Posterior cingulate gyrus (tissue), 11 donors: Measurements from ENCODE around the gene FAM210B.
A peak's percentile ranks its signal among the peaks of the same experiment; 100 is the strongest.
"Not testable (repeated sequence)": the region's sequence is repeated elsewhere in the genome, so short reads cannot be mapped to it uniquely, and the experiment has no call there.

Source experiments
- DNase-seq, 10 donors: peaks; one replicate each; pipeline versions ENCODE4 v3.0.0 to v3.0.0-alpha.2; 2020 to 2021; ENCODE audit warnings: mixed read lengths in 3 of 10
- intact Hi-C: fragments of 100-400 bp; cut with DNase I; formaldehyde crosslinking; loops from one replicate; pipeline ENCODE4 v1.15.1; 2023

The FAM210B gene

GRCh38 chr20:56391596-56392131 is 32.9 kb downstream of the FAM210B start:
- intact Hi-C loops = loop anchor here (2.0 to 5.0 kb wide), 2 partner anchors 34 to 77 kb away; partner anchors contain the start of genes FAM210B and RTF2
- DNase-seq = peak in 1 of 10 donors; percentile 23

- intact Hi-C loops = loop anchor here (2.0 to 5.0 kb wide), 2 partner anchors 35 to 76 kb away; partner anchors contain the start of genes FAM210B and RTF2
- DNase-seq = peak; percentile 97 to 100 (median 99)
Measured at GRCh38 chr20:56392132-56392880, 33.5 kb downstream of the FAM210B start, which contains the start of the genes AURKA and CSTF1. AURKA (minus strand) TSS chr20:56392215; CDS start chr20:56388197, 4,018 bp downstream. CSTF1 (plus strand) TSS chr20:56392645; CDS start chr20:56395553, 2,908 bp downstream.

DNA sequence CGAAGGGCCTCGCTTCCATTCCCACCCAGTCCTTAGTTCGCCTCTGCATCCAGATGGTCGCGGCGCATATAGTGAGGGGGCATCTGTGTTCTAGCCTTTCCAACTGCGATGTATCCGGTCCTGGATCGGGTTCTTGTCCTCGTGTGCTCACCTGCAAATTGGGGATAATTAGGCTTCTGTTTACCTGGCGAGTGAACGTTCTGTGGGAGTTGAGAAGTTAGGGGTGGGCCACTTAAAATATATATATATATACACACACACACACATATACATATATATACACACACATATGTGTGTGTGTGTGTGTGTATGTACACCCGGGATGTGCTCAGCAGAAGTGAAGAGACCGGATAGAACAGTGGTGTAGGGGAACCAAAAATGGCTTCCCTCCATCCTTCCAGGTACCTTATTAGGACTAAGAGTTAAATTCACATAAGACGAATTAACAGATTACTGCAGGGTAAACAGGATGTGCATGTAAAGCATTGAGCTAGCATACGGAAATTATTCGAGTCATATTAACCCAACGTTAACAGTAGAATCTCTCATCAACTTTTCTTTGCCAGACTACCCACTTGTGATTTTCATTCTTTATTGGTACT is 34.2 kb downstream of the FAM210B start:
- intact Hi-C loops = loop anchor here (2.0 to 5.0 kb wide), 2 partner anchors 36 to 76 kb away; partner anchors contain the start of genes FAM210B and RTF2
- no peak for DNase-seq

DNA sequence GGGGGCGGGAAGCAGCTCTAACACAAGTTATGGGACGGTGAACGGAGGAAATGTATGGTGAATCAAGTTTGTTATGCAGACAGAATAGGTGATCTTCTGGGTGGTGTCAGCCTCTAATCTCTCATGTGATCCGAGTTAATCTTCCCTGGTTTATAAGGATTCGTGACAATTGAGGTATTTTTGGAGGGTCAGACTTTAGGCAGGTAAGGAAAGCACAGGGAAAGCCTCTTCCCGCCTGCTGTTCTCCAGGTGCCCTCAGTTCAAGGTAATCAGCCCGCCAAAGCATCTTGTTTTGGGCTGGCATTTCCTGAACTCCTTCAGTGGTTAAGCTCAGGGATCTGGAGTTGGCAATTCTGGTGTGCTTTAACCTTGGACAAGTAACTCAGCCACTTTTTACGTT is 34.9 kb downstream of the FAM210B start:
- intact Hi-C loops = loop anchor here (2.0 to 5.0 kb wide), 2 partner anchors 36 to 75 kb away; partner anchors contain the start of genes FAM210B and RTF2
- DNase-seq = no peak

DNA sequence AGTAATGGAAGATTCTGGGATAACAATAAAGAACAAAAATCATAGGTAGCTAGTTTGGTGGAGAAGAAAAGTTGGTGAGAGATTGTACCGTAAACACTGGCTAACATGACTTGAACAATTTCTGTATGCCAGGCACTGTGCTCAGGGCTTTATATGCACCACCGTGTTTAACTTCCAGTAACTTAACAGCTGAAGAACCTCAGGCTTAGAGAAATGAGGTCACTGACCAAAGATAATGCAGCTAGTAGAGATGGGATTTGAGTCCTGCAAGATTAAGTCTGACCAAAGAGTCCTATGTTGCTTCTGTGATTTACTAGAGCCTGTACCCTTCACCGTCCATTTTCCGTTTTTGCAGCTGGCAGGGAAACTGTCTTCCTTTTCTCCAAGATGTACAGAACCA is 36.4 kb downstream of the FAM210B start:
- intact Hi-C loops = no loop called here
- no peak for DNase-seq

DNA sequence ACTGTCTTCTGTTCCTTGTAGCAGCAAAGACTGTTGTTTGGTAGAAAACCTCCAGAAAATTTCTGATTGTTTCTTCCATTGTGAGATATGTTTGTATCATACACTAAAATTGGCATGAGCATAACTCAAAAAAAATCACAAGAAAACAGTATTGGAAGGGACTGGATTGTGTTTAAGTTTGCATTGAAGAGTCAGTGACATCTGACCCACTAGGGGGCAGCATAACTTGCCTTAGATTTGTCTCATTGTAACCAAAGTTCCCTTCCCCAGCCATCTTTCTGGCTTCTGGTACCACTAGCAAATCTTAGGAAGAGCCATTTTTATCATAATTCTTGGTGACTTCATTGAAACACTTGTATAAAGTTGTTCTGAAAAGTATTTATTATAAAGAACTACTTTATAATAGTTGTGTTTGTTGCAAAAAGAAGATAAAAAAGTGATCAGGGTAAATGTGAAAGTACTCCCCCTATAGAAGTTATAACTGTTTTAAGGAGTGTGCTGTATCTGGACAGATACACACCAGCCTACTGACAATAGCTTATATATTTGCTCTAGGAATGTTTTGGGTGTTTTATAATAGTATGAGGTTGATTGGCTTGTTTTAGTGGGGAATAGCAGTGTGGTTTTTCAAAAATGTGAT is 41.3 kb downstream of the FAM210B start:
- intact Hi-C loops = no loop called here
- peak in 3 of 10 donors; percentile 18 to 47 (median 30) for DNase-seq

DNA sequence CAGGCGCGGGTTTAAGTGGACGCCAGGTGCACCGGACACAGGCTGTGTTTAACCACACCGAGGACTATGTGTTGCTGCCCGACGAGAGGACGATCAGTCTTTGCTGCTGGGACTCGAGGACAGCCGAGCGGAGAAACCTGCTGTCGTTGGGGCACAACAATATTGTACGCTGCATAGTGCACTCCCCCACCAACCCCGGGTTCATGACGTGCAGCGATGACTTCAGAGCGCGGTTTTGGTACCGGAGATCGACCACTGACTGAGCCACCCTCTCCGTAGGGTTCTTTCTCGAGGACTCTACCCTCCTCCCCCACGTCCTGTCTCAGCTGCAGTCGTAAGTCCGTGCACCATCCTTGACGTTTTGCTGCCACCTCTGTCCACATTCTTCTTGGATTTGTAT is 44.7 kb downstream of the FAM210B start:
- intact Hi-C loops = no loop called here

GRCh38 chr20:56405356-56405755 is 46.6 kb downstream of the FAM210B start:
- DNase-seq, intact Hi-C loops: not testable (repeated sequence)

More for the DNA sequence above, 44.7 kb downstream of the FAM210B start:
- DNase-seq = peak in 1 of 10 donors; percentile 44

DNA sequence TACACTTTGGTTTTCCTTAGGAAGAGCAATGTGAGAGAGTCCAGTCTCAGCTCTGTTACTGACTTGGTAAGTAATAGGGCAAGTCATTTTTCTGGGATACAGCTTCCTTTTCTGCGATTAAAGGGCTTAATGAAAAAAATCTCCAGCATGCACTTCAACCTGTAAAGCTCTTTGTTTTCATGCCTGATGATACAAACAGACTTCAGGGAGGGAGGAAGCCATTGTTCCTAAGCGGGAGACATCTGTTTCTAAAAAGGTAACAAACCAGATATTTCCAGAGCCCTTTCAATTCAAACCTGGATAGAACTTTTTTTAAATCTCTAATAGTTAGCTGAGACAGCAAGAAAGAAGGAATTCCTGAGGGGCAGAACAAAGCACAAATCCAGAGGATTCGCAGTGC is 48.1 kb downstream of the FAM210B start:
- intact Hi-C loops = no loop called here
- no peak for DNase-seq

DNA sequence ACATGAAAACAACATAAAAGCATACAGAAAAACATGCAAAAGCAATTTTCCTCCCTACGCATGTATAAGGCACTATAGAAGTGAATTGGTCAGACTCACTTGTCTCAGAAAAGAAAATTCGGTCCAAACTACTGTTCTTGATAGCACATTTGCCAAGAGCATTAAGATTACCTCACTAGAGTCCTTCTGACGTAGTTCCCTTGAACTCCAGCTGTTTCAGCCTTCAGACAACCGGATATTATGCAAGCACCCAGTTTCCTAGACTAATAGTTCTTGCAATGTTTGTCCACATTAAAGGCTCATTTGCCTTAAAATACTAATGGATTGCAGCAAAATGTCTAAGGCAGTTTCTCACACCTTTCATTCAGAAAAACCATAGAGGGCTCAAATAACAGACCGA is 50.7 kb downstream of the FAM210B start:
- no peak for DNase-seq
- intact Hi-C loops = no loop called here

DNA sequence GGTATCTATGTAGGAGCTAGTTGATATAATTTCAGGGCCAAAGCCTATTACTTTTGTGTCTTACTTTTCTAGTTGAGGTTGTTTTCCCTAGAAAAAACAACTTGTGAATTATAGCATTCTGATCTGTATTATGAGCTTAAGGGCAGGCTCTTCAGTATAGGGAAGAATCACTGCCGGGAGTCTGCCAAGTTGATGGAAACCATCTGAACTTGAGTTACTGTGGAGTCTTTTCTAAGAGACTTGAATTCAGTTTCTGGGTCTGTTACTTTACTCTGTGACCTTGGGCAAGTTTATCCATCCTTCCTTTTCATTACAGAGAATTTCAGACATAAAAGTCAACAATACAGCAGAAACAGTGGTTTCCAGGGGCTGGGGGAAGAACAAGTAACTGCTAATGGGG is 51.2 kb downstream of the FAM210B start:
- intact Hi-C loops = no loop called here

GRCh38 chr20:56411287-56411686 is 52.5 kb downstream of the FAM210B start:
- intact Hi-C loops, DNase-seq: not testable (repeated sequence)

More for the DNA sequence above, 51.2 kb downstream of the FAM210B start:
- DNase-seq = no peak

DNA sequence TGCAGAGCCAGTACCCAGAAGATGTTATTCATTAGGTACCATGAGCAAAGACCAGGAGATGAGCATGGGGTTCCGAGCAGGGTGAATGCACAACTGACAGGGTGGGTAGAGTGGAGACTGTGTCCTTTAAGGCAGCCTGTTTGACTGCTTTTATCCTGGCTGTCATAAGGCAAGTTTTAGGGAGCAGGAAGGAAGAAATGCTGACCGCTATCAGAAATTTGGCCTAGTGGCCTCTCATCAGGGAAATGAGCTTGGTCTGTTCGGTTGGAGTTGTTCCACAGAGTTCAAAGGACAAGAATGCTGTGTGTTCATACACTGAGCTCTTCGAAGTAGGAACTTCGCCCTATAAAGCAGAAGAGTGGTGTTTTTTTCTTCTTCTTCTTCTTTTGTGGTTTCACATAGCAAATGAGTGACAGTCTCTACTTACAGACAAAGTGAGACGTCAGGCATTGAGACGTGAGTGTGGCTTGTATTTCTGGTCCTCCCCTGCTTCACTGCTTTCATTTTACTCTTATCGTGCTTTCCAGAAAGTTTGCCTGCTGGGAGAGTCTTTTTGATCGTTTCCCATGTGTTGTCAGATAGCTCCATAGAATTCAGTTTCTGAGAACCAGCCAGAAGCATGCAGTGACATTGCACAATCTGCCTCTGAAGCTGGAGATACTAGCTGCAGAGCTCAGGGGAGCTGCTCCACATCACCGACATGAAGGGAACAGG is 53.1 kb downstream of the FAM210B start, which contains the start of gene CASS4:
Gene CASS4 (plus strand): TSS at position 502 of the 714 bp plus-strand sequence. CDS start 199 bp downstream, at position 701.
- no peak for DNase-seq
- intact Hi-C loops = no loop called here

GRCh38 chr20:56412473-56412790 is 53.7 kb downstream of the FAM210B start:
- intact Hi-C loops = no loop called here
- no peak for DNase-seq

DNA sequence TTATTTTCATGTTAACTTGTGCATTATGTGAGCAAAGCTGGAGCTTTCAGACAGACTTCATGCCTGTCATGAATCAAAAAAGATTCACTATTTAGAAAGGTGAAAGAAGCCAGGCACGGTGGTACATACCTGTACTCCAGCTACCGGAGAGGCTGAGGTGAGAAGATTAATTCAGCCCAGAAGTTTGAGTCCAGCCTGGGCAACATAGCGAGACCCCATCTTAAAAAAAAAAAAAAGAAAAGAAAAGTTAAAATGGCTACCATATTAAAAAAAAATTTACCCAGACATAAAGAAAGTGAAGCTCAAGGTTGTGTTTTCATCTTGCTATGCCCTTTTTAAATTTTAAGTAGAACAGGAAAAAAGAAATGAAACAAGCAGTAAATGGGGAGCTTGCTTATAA is 54.2 kb downstream of the FAM210B start:
- intact Hi-C loops = no loop called here
- no peak for DNase-seq

DNA sequence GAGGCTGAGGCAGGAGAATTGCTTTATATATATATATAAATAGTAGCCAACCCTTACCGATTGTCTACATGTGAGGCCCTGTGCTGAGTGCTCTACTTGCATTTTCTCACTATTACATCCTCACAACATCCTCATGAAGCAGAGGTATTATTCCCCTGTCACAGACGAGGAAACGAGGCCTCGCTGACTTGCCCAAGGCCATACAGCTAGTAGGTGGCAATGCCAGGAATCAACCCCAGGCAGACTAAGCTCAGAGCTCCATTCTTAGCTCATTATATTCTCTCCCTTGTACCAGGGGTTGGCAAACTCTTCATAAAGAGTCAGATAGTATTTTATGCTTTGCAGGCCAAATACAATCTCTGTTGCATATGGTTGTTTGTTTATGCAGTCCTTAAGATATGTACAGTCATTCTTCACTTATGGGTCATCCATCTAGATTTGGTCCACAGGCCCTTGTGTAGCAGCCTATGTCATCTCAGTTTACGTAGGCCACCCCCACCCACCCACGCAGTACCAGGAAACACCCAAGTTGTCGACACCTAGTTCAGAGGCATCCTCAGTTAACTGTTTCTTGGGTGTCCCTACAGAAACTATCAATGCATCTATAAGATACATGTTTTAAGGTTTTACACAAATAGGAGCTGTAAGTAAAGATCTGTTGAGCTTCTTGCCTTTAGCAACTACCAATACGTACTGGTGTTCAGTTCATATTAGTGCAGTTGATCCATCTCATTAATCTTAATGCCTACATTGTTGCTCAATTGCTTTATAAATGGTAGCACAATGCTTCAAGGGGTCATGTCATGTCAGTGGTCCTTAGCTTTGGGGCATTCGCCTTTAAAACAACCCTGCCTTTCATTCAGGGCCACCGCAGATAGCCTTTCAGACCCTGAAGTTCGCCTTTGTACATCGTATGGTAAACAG is 56.3 kb downstream of the FAM210B start:
- intact Hi-C loops = no loop called here
- DNase-seq = no peak

GRCh38 chr20:56417402-56417801 is 58.6 kb downstream of the FAM210B start:
- no peak for DNase-seq
- intact Hi-C loops = no loop called here

- DNase-seq = no peak
- intact Hi-C loops = no loop called here
Measured at GRCh38 chr20:56417911-56418310, 59.1 kb downstream of the FAM210B start.
